DOHH2 (cell line): ENCODE data around the gene PRPS1.

Experiments
- EZH2phosphoT487 ChIP-seq: fragments of 200-600 bp; sonication (generic); IDR thresholded peaks from 2 replicates; pipeline ENCODE4 v1.6.1; 2017; ENCODE audit warnings: borderline replicate concordance, mild to moderate bottlenecking, antibody characterized with exemption, low read length, moderate library complexity, mixed read lengths
- TF ChIP-seq, protein P1 (sequence below): fragments of 200-600 bp; sonication (generic); IDR thresholded peaks from one replicate; pipeline ENCODE4 v1.5.1; 2014; ENCODE audit warnings: antibody characterized with exemption, mild to moderate bottlenecking, low read depth, low read length; ENCODE audit not compliant: poor library complexity, severe bottlenecking

DNA sequence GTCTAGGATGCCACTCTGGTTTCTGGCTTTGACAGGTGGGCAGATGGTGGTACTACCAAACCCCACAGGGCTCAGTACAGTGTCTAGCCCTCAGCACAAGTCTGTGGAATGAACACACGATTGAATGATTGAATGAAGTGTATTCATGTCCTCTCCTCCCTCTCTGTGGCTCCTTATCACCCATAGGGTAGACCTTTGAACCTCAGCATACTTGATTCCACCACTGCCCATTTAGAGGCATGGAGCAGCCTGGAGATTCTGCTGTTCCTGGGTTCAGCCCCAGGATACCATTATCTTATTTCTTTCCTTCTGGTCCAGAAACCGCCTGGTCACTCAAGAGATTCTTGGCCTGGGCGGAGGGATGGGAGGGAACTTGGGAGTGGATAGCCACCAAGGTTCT is 53.9 kb downstream of the PRPS1 start:
- TF ChIP-seq, protein P1, sequence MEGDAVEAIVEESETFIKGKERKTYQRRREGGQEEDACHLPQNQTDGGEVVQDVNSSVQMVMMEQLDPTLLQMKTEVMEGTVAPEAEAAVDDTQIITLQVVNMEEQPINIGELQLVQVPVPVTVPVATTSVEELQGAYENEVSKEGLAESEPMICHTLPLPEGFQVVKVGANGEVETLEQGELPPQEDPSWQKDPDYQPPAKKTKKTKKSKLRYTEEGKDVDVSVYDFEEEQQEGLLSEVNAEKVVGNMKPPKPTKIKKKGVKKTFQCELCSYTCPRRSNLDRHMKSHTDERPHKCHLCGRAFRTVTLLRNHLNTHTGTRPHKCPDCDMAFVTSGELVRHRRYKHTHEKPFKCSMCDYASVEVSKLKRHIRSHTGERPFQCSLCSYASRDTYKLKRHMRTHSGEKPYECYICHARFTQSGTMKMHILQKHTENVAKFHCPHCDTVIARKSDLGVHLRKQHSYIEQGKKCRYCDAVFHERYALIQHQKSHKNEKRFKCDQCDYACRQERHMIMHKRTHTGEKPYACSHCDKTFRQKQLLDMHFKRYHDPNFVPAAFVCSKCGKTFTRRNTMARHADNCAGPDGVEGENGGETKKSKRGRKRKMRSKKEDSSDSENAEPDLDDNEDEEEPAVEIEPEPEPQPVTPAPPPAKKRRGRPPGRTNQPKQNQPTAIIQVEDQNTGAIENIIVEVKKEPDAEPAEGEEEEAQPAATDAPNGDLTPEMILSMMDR, result no peak
- no peak for TF ChIP-seq EZH2phosphoT487
